Thyroid gland (tissue), 4 donors: ENCODE results near the gene PARD3B.

Source experiments
- POLR2A ChIP-seq, 2 donors: fragments of 450-650 bp; IDR thresholded peaks; one replicate each; pipeline ENCODE4 v1.6.1; 2017; ENCODE audit warnings: antibody characterized with exemption in 2 of 2, mild to moderate bottlenecking in 2 of 2, moderate library complexity in 1 of 2
- TF ChIP-seq, protein P1 (sequence below), 6 experiments: fragments of 200-600 bp in 3 of 6; fragments of 450-650 bp in 3 of 6; sonication (generic) in 3 of 6; IDR thresholded peaks; one replicate each; pipeline ENCODE4 v1.5.1; 2016 to 2019; ENCODE audit warnings: antibody characterized with exemption in 6 of 6, mild to moderate bottlenecking in 2 of 6, inconsistent platforms in 1 of 6, moderate library complexity in 1 of 6

DNA sequence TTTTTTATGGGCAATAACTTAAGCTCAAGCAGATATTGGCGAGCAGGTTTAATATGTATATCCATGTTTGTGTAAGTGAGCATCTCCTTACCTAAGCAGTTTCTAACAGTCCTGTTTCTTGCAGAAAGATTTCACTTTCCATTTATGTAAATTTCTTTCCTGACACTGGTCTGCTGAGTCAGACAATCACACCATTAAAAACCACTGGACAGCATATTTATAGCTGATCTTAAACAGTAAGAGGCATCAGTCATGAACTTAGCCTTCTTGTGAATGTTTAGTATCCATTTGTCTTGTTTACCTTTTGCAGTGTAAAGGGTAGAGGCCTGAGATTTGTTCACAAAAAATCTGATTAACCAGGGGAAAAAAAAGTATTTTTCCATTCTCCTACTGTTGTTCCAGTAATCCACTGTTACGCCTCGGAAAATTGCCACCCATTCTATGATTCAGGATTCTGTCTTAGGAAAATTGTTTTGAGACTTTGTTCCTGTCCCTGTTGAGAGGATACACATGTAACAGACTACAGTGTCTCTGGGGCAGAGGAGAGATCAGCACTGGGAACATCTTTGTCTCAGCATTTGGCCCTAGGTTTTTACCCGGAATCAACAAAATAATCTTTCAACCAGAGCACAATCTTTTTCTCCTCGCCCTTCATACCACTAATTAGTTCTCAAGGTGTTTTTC lies 616.0 kb downstream of the PARD3B start:
- TF ChIP-seq, protein P1, sequence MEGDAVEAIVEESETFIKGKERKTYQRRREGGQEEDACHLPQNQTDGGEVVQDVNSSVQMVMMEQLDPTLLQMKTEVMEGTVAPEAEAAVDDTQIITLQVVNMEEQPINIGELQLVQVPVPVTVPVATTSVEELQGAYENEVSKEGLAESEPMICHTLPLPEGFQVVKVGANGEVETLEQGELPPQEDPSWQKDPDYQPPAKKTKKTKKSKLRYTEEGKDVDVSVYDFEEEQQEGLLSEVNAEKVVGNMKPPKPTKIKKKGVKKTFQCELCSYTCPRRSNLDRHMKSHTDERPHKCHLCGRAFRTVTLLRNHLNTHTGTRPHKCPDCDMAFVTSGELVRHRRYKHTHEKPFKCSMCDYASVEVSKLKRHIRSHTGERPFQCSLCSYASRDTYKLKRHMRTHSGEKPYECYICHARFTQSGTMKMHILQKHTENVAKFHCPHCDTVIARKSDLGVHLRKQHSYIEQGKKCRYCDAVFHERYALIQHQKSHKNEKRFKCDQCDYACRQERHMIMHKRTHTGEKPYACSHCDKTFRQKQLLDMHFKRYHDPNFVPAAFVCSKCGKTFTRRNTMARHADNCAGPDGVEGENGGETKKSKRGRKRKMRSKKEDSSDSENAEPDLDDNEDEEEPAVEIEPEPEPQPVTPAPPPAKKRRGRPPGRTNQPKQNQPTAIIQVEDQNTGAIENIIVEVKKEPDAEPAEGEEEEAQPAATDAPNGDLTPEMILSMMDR (IDR thresholded peaks at IDR 0.05) = no peak
- no peak for TF ChIP-seq POLR2A (IDR thresholded peaks at IDR 0.05)
